Left ventricle myocardium superior (tissue), 1 donor: ENCODE results near the gene GALE. TPM values are rescaled to one million over a fixed set of nuclear protein-coding genes. Genes with fewer than 3 reads are reported as not detected.
"Not testable (repeated sequence)": the region's sequence is repeated elsewhere in the genome, so short reads cannot be mapped to it uniquely, and the experiment has no call there.

Source experiments
- ATAC-seq: fragments of 200-7000 bp; cut with Tn5 transposase; one replicate; pipeline ENCODE4 v1.9.1; 2020; ENCODE audit warnings: mild to moderate bottlenecking, moderate library complexity
- DNase-seq: peaks from one replicate; pipeline ENCODE4 v3.0.0-alpha.2; 2020
- intact Hi-C: fragments of 100-400 bp; cut with micrococcal nuclease; formaldehyde crosslinking; loops from one replicate; pipeline ENCODE4 v1.11.0; 2022
- total RNA-seq: library from RNA; stranded (reverse); fragmentation: NEBNext Ultra II Directional; extraction: Animal tissue kit (Norgen Biotek cat#: 25700); gene quantifications from one replicate; pipeline ENCODE4 v1.2.1, GENCODE V29; 2021
- donor health status: DM: no; HTN: yes; CAD: no; lungs with severe emphysema.

The GALE gene
- total RNA-seq, 1 donor from 2014 or later: 5.1 TPM

DNA sequence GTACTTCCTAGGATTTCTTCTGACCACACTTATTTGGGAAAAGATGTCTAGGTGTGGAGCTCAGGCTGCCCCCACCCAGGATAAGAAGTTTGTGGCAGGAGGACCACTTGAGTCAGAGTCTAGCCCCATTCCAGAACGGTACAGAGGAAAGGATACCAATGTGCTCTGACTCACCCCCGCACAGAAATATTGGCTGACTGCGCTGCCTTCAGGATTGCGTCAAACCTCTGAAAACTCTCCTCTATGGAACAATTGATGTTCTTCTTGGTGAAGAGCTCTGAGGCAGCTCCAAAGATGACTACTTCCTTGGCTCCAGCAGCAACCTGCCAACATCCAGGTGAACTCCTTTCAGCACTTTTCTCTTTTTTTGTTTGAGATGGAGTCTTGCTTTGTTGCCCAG lies 13.5 kb upstream of the GALE start:
- intact Hi-C loops: no loop called here
- ATAC-seq: no peak
- no peak for DNase-seq

DNA sequence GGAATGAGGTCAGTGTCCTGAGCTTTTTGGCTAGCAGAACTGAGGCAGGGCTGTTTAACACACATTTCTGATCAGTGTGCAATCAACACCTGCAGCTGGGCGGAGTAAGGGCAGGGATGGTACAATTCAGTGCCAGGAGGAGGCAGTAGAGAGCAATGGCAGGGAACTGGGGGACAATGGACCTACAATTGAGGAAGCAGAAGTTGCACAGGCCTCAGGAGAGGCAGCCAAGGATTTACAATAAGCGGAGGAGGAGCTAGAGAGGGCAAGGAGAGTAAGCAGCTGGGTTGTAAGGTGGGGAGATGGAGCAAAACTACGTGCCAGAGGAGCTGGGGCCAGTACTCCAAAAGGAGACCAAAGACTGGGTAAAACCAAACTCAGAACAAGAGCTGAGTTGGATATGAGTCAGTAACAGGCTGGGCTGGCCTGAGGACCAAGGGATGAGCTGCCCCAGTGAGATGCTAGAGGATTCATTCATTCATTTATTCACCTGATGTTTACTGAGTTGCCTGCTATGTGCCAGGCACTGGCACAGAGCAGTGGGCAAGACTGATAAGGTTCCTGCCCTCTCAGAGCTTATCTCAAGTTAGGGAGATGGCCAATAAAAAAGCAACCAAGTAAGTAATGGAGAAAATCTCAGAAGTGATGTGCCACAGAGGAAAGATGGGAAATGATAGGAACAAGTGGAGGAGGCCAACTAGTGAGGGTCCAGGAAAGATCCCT lies 10.4 kb upstream of the GALE start:
- intact Hi-C loops: no loop called here

DNA sequence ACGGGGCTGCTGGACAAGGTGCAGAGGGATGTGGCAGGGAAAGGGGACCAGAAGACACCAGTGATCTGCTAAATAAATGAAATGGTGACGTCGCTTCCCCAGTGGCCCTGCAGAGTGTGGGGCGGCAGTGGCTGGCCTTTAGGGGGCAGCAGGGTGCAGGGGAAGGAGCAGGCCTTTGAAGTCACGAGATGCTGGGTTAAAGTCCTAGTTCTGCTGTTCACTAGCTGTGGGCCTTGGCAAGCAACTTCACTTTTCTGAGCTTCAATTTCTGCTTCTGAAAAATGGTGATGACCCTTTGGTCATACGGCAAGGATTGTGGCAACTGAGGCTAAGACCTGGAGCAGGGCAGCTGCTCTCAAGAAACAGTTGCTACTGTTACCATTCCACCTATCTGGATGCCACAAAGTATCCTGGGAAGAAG lies 9.2 kb upstream of the GALE start:
- intact Hi-C loops: no loop called here
- DNase-seq: peak; percentile 82
- peak; percentile 89 for ATAC-seq

More for the DNA sequence above, 10.4 kb upstream of the GALE start:
- DNase-seq (no peak), ATAC-seq (peak; percentile 74)

DNA sequence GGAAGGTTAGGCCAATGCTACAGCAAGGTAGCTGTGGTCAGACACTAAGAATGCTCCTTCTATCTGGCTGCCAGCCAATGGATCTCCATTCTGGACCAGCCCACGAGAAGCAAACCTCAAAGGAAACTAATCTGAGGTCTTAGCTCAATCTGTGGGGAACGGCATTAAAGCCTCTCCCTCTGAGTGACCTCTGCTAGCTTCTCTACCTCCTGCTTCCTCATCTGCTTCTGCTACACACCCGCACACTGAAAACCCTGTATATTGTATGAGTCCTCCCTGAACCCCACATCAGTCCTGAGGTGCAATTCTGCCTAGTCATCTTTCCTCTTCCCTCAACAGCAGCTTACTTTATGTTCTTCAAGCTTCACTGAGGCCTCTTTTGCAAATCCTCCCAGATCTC lies 6.9 kb upstream of the GALE start:
- intact Hi-C loops: no loop called here
- DNase-seq: no peak
- ATAC-seq: no peak

DNA sequence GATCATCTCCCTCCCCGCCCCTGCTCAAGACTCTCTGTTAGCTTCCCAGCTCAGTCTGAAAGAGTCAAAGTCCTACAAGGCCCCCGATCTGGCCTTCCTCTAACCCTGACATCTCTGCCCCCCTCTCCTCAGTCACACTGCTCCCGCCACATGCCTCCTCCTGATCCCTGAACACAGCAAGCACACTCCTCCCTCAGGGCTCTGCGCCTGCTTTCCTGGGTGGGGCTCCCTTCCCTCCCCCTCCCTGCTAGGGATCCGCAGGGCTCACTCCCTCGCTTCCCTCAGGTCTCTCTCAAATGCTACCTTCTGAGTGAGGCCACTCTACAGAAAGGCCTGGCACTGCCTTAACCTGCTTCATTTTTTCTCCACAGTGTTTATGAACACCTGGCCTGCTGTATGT lies 5.7 kb upstream of the GALE start:
- intact Hi-C loops: no loop called here
- ATAC-seq (no peak), DNase-seq (no peak)

DNA sequence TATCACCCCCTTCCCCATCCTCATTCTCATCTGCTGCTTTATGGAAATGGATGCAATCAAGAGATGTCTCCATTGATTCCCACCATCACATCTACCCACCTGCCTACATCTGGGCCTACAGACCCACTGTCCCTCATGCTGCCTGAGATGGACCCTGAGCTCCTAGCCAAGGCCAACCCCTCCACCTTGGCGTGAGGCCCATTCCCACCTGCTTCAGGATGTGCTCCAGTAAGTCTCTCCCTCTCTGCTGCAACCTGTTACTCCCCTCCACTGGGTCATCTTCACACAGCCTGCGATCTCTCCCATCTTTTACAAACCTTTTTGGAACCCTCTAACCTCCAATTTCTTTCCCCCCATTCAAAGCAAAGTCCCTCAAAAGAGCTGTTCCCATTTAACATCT lies 4.5 kb upstream of the GALE start:
- intact Hi-C loops: no loop called here
- ATAC-seq: no peak
- no peak for DNase-seq

DNA sequence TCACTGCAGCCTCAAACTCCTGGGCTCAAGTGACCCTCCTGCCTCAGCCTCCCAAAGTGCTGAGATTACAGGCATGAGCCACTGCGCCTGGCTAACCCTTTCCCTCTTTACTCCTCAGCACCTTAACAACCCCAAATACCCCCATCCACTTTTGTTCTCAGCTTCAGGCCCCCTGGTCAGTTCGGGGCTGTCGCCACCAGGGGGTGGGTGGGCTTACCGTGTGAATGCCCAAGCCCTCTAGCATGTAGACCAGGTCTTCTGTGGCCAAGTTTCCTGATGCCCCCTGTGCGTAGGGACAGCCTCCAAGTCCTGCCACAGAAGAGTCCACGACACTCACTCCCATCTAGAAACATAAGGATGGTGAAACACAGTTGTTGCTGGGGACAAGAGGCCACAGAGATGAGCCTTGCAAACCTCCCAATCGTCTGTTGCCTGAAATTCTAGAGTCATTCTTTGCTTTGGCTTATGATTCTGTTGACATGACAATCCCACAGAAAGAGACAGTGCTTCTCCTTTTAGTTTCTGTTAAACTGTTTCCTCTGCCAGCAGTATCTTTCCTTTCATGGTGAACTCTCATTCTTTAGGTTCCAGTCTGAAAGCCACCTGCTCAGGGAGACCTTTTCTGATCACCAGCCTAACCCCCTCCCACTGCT lies 3.8 kb upstream of the GALE start:
- no peak for DNase-seq
- ATAC-seq: no peak
- intact Hi-C loops: no loop called here

DNA sequence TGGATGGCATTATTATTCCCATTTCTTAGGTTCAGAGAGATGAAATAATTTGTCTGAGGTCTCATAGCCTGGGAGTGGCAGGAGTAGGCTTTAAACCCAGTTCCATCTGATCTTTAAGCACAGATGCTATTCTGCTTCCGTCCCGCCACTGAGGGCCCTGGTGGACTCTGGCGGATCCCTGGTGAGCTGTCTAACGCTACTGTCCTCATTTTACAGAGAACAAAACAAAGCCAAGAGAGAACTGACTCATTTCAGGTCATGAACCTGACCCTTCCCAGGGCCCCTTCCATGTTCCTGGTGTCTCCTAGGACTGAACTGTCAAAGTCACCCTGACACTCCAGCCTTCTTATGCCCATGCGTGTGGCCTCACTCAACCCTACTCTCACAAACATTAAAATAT lies 3.1 kb upstream of the GALE start:
- DNase-seq (no peak), ATAC-seq (no peak)
- intact Hi-C loops: no loop called here

DNA sequence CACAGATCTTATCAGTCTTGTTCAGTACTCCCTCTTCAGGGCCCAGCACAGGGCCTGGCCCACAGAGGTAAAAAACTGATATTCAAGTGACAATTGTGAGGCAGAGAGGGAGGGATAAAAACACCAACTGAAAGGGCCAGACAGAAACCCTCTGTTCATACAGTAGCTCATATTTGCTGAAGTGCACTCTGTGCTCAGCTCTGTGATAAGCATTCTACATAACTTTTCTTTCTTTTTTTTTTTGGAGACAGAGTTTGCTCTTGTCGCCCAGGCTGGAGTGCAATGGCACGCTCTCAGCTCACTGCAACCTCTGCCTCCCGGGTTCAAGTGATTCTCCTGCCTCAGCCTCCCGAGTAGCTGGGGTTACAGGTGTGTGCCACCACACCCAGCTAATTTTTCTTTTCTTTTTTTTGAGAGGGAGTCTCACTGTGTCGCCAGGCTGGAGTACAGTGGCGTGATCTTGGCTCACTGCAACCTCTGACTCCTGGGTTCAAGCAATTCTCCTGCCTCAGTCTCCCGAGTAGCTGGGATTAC lies 2.3 kb upstream of the GALE start:
- DNase-seq, ATAC-seq, intact Hi-C loops: not testable (repeated sequence)

DNA sequence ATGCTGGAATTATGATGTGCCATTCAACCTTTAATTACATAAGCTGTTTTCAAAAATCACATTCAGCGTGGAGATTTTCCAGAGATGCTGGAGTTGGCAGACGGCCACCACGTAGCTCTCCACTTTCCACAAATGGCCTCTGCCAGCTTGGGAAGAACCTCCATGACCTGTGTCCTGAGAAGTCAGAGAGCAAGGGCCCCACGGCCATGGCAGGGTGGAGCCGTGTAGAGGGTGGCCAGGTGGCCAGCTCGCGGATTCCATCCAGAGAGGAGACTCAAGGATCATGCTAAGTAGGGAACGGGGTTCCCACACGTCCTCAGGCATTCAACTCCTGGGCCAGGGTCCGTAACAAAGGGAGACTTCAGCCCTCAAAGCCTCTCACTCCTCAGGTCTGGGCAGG lies 1.3 kb upstream of the GALE start:
- DNase-seq (no peak), ATAC-seq (no peak)
- intact Hi-C loops: no loop called here

DNA sequence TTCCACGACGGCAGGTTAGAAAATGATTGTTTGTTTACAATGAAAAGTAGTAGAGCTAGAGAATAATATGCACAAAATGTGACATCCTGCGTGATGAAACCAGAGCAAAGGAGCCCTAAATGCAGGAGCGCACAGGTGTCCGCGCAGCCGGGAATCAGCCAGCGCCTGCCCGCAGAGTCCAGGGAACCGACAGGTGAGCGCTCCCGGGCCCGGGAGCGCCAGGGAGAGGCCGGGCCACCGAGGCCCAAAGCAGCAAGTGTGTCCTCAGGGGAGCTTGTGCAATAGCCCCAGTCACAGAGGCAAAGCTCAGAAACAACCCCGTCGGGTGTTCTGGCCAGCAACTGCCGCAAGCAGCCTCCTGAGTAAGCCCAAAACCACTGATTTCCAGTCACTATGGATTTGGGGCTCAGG lies 789 bp upstream of the GALE start:
- intact Hi-C loops: no loop called here
- no peak for DNase-seq
- ATAC-seq: no peak

DNA sequence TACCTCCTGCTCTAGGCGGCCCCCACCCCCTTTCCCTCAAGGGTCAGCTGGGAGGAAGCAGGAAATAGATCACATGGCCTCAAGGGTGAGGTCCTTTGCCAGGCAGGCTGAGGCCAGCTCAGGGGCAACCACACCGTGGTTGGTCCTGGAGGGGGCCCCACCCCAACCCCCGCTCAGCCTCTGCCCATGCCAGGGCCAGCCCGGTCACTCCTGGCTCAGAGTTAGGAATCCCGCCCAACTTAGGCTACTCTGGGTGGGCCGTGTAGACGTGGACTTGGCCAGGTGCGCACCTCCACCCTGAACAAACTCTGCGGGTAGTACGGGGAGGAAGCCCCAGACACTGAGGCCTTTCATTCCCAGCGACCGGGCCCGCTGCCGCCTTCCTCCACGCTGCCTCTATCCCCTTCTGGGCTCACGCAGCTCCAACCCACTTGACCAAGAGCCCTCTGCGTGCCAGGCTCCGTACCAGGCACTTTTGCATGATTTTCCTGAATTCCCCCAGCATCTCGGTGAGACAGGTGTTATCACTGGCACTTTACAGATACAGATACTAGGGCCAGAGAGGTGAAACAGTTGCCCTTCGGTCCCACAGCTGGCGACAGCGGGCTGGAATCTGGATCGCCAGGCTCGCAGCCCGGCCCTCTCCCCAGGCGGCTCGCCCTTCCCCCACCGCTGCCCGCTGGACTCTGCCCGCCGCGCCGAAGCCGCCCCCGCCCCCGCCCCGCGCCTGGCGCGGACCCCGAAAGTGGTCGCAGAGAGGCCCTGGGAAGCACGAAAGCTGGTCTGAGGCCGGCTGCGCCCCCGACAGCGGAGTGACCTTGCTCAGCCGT lies 769 bp downstream of the GALE start:
- DNase-seq (peak; percentile 55), ATAC-seq (peak; percentile 39)
- intact Hi-C loops: no loop called here

DNA sequence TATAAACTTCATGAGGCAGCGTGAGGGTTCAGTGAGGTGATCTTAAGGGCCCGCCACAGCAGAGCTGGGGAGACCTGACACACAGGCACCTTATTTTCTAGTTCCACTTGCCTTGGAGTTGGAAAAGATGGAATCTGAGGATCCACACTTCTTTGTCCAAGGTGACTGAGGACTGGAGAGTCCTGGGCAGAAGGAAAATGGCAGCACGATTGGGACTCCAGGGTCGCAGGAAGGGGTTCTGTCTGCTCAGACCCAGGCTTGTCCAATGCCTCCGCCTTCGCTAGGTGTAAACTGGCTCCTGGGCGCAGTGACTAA lies 1.3 kb downstream of the GALE start:
- intact Hi-C loops: no loop called here
- DNase-seq (no peak), ATAC-seq (no peak)

DNA sequence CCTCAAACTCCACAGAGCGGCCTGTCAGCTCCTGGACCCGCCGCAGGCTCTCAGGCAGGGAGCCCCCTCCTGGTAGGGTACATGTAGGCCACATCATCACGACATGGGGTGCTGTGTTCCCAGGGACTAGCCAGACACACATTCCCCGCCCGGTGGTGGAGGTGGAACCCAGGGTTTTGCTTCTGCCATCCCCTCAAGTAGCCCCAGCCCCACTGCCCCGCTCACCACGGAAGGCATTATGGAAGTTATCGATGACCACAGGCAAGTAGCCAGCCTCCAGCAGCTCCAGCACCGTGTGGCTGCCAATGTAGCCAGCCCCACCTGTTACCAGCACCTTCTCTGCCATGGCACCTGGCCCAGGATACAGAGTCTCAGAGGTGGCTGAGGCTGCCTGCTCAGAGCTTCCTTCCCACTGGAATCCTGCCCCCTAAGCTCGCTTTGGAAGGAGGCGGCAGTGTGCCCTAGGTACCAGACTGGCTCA lies 1.9 kb downstream of the GALE start:
- intact Hi-C loops: no loop called here
- ATAC-seq: no peak
- DNase-seq: no peak

DNA sequence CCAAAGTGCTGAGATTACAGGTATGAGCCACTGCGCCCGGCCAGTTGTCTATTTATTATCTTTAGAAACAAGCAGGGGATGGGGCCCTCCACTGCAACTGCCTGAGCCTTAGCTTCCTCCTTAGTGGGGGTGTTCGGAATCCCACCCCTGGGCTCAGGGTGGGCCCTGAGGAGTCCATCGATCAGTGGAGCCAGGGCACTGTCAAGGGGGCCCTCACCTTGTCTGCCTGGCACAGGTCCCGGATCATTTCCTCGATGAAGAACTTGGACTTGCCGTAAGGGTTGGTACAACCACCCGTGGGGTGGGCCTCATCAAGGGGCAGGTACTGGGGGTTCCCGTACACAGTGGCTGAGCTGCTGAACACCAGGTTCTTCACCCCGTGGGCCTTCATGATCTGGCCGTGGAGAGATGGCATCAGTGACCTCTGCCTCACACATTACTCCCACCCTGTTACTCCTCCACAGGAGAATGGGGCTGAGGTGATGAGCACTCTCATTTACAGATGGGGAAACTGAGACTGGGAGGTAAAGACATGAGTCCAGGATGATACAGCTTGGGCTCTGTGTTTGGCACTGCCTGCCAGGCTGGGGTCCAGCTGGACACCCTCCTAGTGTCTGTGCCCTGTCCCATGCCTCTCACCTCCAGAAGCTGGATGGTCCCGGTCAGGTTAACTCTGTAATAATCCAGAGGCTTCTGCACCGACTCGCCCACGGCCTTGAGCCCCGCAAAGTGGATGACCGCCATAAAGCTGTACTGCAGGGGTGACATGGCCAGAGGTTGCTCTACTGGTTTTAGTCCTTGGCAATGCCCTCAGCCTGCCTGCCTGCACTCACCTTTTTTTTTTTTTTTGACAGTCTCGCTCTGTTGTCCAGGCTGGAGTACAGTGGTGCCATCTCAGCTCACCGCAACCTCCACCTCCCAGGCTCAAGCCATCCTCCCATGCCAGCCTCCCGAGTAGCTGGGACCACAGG lies 2.8 kb downstream of the GALE start:
- intact Hi-C loops: no loop called here
- DNase-seq (no peak), ATAC-seq (no peak)

DNA sequence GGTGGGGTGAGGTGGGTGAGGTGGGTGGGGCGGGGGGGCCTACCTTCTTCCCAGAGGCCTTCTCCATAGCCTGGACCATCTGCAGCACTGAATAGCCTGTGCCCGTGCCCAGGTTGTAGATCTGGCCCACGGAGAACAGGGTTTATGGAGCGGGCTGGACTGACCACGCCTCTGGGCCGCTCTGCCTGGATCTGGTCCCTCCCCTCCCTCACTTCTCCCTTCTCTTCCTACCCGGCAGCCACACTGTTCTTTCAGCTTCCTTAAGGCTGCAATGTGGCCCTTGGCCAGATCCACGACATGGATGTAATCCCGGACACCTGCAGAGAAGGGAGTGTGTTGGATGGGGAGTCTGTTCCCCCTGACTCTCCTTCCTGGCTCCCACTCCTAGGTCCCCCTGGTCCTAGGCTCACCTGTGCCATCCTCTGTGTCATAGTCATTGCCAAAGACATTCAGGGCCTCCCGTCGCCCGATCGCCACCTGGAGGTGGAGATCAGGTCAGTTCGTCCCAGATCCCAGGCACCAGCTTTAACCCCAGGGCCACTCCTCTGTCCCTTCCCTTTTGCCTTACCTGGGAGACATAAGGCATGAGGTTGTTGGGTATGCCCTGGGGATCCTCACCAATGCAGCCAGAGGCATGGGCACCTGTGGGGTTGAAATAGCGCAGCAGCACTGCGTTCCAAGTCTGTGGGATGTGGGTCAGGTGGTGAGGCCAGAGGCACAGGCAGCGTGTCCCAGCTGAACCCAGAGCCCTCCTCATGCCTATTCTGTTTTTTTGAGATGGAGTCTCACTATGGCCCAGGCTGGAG lies 3.9 kb downstream of the GALE start:
- no peak for DNase-seq
- ATAC-seq: no peak
- intact Hi-C loops: no loop called here

DNA sequence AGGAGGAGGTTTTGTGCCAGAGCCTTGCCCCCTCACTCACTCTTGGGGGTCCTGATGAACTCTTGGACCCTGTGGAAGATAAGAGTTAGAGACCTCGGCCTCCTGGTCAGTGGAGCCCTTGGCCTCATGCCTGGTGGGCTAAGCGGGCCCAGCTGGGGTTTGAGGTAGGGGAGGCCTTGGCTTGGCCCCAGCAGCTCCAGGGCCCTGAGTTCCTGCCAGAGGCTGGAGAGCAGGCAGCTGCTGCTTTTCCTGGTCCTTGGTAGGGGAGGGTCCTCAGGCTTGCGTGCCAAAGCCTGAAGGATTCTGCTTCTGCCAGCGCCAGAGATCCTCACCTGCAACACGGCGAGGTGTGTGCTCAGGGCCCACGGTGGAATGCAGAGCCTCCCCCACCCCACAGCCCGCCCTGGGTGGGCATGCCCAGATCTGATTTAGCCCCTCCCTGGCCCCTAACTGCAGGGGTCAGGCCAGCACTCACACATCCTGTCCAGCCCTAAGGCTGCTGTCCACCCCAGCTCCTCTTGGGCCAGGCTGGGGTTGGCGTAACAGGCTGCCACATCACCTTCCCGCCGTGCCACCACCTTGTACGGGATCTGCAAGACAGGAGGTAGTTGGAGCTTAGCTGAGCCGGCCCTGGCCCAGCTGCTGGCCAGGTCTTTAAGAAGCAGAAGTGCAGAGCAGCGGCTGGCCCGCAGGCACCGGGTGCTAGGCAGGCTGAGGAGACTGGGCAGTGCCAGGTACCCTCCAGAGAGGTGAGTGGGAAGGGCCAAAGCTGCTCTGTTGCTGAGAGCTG lies 4.7 kb downstream of the GALE start:
- no peak for ATAC-seq
- intact Hi-C loops: no loop called here
- DNase-seq: no peak
